AG10803 (cell line): ENCODE results near the gene SUFU.
A peak's percentile ranks its signal among the peaks of the same experiment; 100 is the strongest.

Source experiments
- DNase-seq: peaks from one replicate; pipeline ENCODE4 v3.0.0; 2010; ENCODE audit warnings: low read depth
- H3K4me3 ChIP-seq: 2 replicates; pipeline ENCODE4 v1.5.1; 2011; ENCODE audit warnings: mild to moderate bottlenecking, low read length, control low read depth
- CTCF ChIP-seq: conservative IDR thresholded peaks from 2 replicates; pipeline ENCODE4 v1.5.1; 2011; ENCODE audit warnings: mild to moderate bottlenecking, low read length, control low read depth, inconsistent platforms

SUFU gene

GRCh38 chr10:102461187-102462054 lies 42.4 kb upstream of the SUFU start:
- no peak for TF ChIP-seq CTCF
- DNase-seq, result peak; percentile 63
- peak overlapping the region; percentile 63 for H3K4me3 ChIP-seq

- TF ChIP-seq CTCF, result no peak
- DNase-seq, result no peak
- no peak overlapping the region for H3K4me3 ChIP-seq
These were observed 41.2 kb upstream of the SUFU start for GRCh38 chr10:102462512-102463054.

- H3K4me3 ChIP-seq, result no peak overlapping the region
- DNase-seq, result no peak
- no peak for TF ChIP-seq CTCF
These were observed 39.8 kb upstream of the SUFU start for GRCh38 chr10:102463983-102464382.

GRCh38 chr10:102465466-102465865 lies 38.3 kb upstream of the SUFU start:
- no peak for TF ChIP-seq CTCF
- no peak for DNase-seq
- H3K4me3 ChIP-seq, result no peak overlapping the region

- no peak overlapping the region for H3K4me3 ChIP-seq
- DNase-seq, result no peak
- no peak for TF ChIP-seq CTCF
These were observed 36.5 kb upstream of the SUFU start for GRCh38 chr10:102467318-102467717.

- TF ChIP-seq CTCF, result no peak
- H3K4me3 ChIP-seq, result no peak overlapping the region
- DNase-seq, result no peak
These were observed 35.8 kb upstream of the SUFU start for GRCh38 chr10:102467971-102468438.

GRCh38 chr10:102468683-102469082 lies 35.1 kb upstream of the SUFU start:
- no peak overlapping the region for H3K4me3 ChIP-seq
- no peak for TF ChIP-seq CTCF
- no peak for DNase-seq
